Naive thymus-derived CD8-positive, alpha-beta T cell (primary cell): ENCODE data around the gene OR2AE1. TPM values are rescaled to one million over a fixed set of nuclear protein-coding genes. Genes with fewer than 3 reads are reported as not detected.
A peak's percentile ranks its signal among the peaks of the same experiment; 100 is the strongest.

Experiments used
- ATAC-seq, 2 donors: fragments of 150-1000 bp; cut with Tn5 transposase in 1 of 2; sonication (Bioruptor Pico), chemical (Tn5 transposase) in 1 of 2; 1 replicate in 1 of 2; 2 replicates in 1 of 2; pipeline ENCODE4 v1.10.0; 2021; ENCODE audit warnings: mild to moderate bottlenecking in 2 of 2, moderate library complexity in 2 of 2
- POLR2A ChIA-PET: fragments of 350-600 bp; sonication (Branson Sonifier 250); formaldehyde crosslinking; loops from one replicate; lab custom pipeline; 2021; ENCODE audit warnings: antibody characterized with exemption; lab: Charles Lee
- DNase-seq, 10 donors: peaks; one replicate each; pipeline versions ENCODE4 v3.0.0 to v3.0.0-alpha.2; 2020 to 2022
- H3K27ac Mint-ChIP-seq, 10 donors: one replicate each; pipeline ENCODE4 v1.8.0; 2020 to 2022; ENCODE audit warnings: mild to moderate bottlenecking in 10 of 10, mixed read lengths in 10 of 10, moderate library complexity in 4 of 10, inconsistent platforms in 1 of 10
- H3K27me3 Mint-ChIP-seq, 5 donors: one replicate each; pipeline ENCODE4 v1.8.0; 2021 to 2022; ENCODE audit warnings: mixed read lengths in 5 of 5
- H3K36me3 Mint-ChIP-seq, 3 donors: one replicate each; pipeline ENCODE4 v1.8.0; 2020 to 2022; ENCODE audit warnings: mixed read lengths in 3 of 3, mild to moderate bottlenecking in 2 of 3, inconsistent platforms in 1 of 3
- H3K4me1 Mint-ChIP-seq, 4 donors: one replicate each; pipeline ENCODE4 v1.8.0; 2021 to 2022; ENCODE audit warnings: mixed read lengths in 4 of 4
- H3K4me3 Mint-ChIP-seq, 10 donors: one replicate each; pipeline ENCODE4 v1.8.0; 2020 to 2022; ENCODE audit warnings: mild to moderate bottlenecking in 10 of 10, mixed read lengths in 10 of 10, moderate library complexity in 6 of 10, inconsistent platforms in 1 of 10
- H3K9me3 Mint-ChIP-seq, 9 donors: one replicate each; pipeline ENCODE4 v1.8.0; 2020 to 2022; ENCODE audit warnings: mixed read lengths in 9 of 9, mild to moderate bottlenecking in 3 of 9, inconsistent platforms in 1 of 9, moderate library complexity in 1 of 9
- polyA plus RNA-seq, 3 donors: library from polyadenylated mRNA; unstranded; fragments of 300-500 nt; fragmentation: Illumina TruSeq; gene quantifications; one replicate each; pipeline ENCODE4 v1.2.3, GENCODE V29; 2021
- total RNA-seq, 8 experiments: library from RNA in 2 of 8; stranded (reverse) in 2 of 8; gene quantifications; one replicate each; pipeline ENCODE4 v1.2.3 and lab custom pipeline; 2021 to 2026

The OR2AE1 gene
- total and polyA plus RNA-seq, 5 experiments from 2014 or later: 1.1 to 1.3 TPM; not detected in 3

DNA sequence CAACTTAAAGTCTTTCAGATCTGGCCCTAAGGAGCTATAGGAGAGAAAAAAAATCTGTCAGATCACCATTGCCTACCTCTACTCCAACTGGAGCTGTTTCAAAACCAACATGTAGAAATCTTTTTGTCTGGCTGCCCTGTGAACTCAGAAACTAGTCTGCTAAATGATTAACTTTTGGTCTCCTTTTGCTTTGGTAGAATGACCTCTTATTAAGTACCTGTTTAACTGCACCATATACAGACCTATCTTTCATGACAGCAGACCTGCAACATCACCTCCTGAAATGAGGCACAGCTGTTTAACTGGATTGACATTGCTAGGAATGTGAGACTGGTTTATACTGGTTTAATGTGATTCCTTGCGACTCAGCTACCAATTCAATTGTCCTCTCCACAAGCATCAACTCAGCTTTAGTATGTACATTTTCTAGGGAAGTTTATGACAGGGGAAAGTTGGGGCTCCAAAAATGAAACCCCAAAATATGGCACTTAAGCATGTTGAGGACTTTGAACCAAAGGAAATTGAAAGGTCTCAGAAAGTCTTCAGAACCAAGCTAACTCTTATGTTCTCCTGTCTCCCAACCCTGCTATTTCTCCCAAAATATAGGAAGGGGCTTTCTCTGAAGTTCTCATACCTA is 47.2 kb downstream of the OR2AE1 start:
- H3K9me3 Mint-ChIP-seq: no peaks in the 10 kb centered on the region
- peaks cover 0 to 13% (median 1%) of the 10 kb centered on the region in 5 donors for H3K27me3 Mint-ChIP-seq
- no peaks in the 10 kb centered on the region for H3K4me1 Mint-ChIP-seq
- no peak for DNase-seq
- H3K36me3 Mint-ChIP-seq: no peaks in the 10 kb centered on the region
- H3K4me3 Mint-ChIP-seq: no peak overlapping the region
- no peak overlapping the region for H3K27ac Mint-ChIP-seq
- POLR2A ChIA-PET: no interaction called here
- no peak for ATAC-seq

DNA sequence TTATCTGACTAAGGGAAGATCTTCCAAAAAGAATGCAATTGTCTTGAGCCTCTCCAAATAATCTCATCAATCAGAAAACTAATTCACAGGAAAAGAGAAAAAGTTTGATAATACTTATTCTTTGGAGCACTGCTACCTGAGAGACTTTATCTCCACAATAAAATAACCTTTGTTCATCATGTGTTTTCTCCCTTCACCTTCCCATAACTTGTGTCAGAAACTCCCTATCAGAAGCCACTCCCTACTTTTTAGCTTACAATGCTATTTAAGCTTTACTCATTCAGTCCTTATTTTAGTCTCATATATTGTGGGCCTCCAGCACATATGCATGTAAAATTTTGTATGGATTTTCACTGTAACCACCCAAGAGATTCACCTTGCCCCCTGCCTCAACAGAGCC is 48.0 kb downstream of the OR2AE1 start:
- POLR2A ChIA-PET: no interaction called here
- H3K27me3 Mint-ChIP-seq: peaks cover 0 to 13% (median 1%) of the 10 kb centered on the region in 5 donors
- no peak overlapping the region for H3K4me3 Mint-ChIP-seq
- H3K4me1 Mint-ChIP-seq: no peaks in the 10 kb centered on the region
- H3K27ac Mint-ChIP-seq: no peak overlapping the region
- no peaks in the 10 kb centered on the region for H3K9me3 Mint-ChIP-seq
- ATAC-seq (no peak), DNase-seq (no peak)
- no peaks in the 10 kb centered on the region for H3K36me3 Mint-ChIP-seq

DNA sequence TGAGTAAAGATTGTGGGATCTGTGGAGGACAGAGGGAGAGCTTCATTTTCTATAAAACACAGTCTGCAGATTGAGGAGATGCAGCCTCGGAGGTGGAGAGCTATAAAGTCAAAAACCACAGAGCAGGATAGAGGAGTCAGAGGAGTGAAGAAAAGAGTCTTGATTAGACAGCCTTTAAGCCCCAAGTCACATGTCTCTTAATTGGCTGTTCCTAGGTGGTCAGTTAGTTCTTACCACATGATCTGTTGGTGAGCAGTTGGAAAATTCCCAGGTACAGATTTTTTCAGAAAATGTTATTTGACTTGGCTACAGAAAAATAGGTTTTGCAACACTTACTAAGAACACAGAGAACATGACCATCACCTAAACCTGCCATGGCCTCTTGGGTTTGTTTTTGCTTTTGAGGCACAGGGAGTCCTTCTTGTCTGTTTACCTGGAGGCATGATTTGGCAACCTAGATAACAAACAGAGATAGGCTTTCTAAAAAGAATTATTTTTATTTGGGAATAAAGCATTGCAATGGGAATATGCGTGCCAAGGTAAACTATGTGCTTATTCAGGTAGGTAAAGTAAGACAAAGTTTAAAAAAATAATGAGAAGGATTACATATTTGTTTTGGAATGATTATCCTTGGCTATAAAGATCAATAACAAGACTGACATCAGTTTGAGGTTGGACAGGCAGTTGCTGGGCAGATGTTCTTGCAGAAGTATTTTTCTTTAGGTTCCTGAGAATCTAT is 49.6 kb downstream of the OR2AE1 start:
- POLR2A ChIA-PET: no interaction called here
- ATAC-seq (no peak), DNase-seq (no peak)
- Mint-ChIP-seq H3K27me3 (peaks cover 0 to 10% (median 0%) of the 10 kb centered on the region in 5 donors), H3K9me3 (no peaks in the 10 kb centered on the region), H3K4me3 (no peak overlapping the region), H3K36me3 (no peaks in the 10 kb centered on the region), H3K4me1 (no peaks in the 10 kb centered on the region), H3K27ac (peak overlapping the region in 1 of 10 donors; percentile 37)

Other genes with a start within 250 kb of the OR2AE1 start
- gene CYP3A5, start 197.0 kb downstream of the OR2AE1 start, total RNA-seq: under 1 TPM in 1 of 2 experiments, not detected in 1; 0.16 TPM
- gene CYP3A5, start 197.0 kb downstream of the OR2AE1 start, polyA plus RNA-seq: under 1 TPM; 0.14 to 0.41 (median 0.20) TPM
- not detected for gene CYP3A7, start 141.8 kb downstream of the OR2AE1 start, total RNA-seq
- gene CYP3A7, start 141.8 kb downstream of the OR2AE1 start, polyA plus RNA-seq: not detected
- gene CYP3A4, start 92.8 kb downstream of the OR2AE1 start, total RNA-seq: not detected
- gene CYP3A4, start 92.8 kb downstream of the OR2AE1 start, polyA plus RNA-seq: under 1 TPM in 1 of 3 donors, not detected in 2; 0.14 TPM
- gene CYP3A43, start 49.0 kb downstream of the OR2AE1 start, total RNA-seq: under 1 TPM in 1 of 2 experiments, not detected in 1; 0.44 TPM
- not detected for gene CYP3A43, start 49.0 kb downstream of the OR2AE1 start, polyA plus RNA-seq
- gene TRIM4, start 42.5 kb upstream of the OR2AE1 start, total RNA-seq: 10 to 100 TPM; 68.4 to 70.6 TPM
- 10 to 100 TPM; 22.2 to 32.2 (median 31.0) TPM for gene TRIM4, start 42.5 kb upstream of the OR2AE1 start, polyA plus RNA-seq
- gene GJC3, start 52.6 kb upstream of the OR2AE1 start, total RNA-seq: 1 to 10 TPM; 1.6 to 1.7 TPM
- gene GJC3, start 52.6 kb upstream of the OR2AE1 start, polyA plus RNA-seq: 1 to 10 TPM in 1 of 3 donors, under 1 TPM in 1, not detected in 1; 0.42 to 2.0 TPM
- not detected for gene AZGP1, start 99.0 kb upstream of the OR2AE1 start, total RNA-seq
- not detected for gene AZGP1, start 99.0 kb upstream of the OR2AE1 start, polyA plus RNA-seq
- 100 to 1,000 TPM; 104 to 108 TPM for gene ZKSCAN1, start 138.6 kb upstream of the OR2AE1 start, total RNA-seq
- gene ZKSCAN1, start 138.6 kb upstream of the OR2AE1 start, polyA plus RNA-seq: 10 to 100 TPM; 39.1 to 63.6 (median 47.1) TPM
- 10 to 100 TPM in 1 of 2 experiments, 1 to 10 TPM in 1; 8.3 to 10.5 TPM for gene ZSCAN21, start 172.7 kb upstream of the OR2AE1 start, total RNA-seq
- 10 to 100 TPM in 1 of 3 donors, 1 to 10 TPM in 2; 5.2 to 11.2 (median 8.2) TPM for gene ZSCAN21, start 172.7 kb upstream of the OR2AE1 start, polyA plus RNA-seq
- gene ZNF3, start 204.7 kb upstream of the OR2AE1 start, total RNA-seq: 10 to 100 TPM; 42.7 to 48.8 TPM
- gene ZNF3, start 204.7 kb upstream of the OR2AE1 start, polyA plus RNA-seq: 10 to 100 TPM; 17.4 to 28.4 (median 20.2) TPM
- 10 to 100 TPM; 72.0 to 80.2 TPM for gene COPS6, start 211.9 kb upstream of the OR2AE1 start, total RNA-seq
- 100 to 1,000 TPM; 107 to 145 (median 121) TPM for gene COPS6, start 211.9 kb upstream of the OR2AE1 start, polyA plus RNA-seq
- 100 to 1,000 TPM; 159 to 161 TPM for gene MCM7, start 224.4 kb upstream of the OR2AE1 start, total RNA-seq
- 10 to 100 TPM; 28.7 to 46.6 (median 40.1) TPM for gene MCM7, start 224.4 kb upstream of the OR2AE1 start, polyA plus RNA-seq
- 10 to 100 TPM in 1 of 2 experiments, 1 to 10 TPM in 1; 7.5 to 10.9 TPM for gene AP4M1, start 224.6 kb upstream of the OR2AE1 start, total RNA-seq
- gene AP4M1, start 224.6 kb upstream of the OR2AE1 start, polyA plus RNA-seq: 1 to 10 TPM; 1.7 to 3.6 (median 2.3) TPM
- gene TAF6, start 242.3 kb upstream of the OR2AE1 start, total RNA-seq: 10 to 100 TPM; 61.6 to 68.7 TPM
- 10 to 100 TPM; 21.3 to 39.0 (median 31.5) TPM for gene TAF6, start 242.3 kb upstream of the OR2AE1 start, polyA plus RNA-seq
- 10 to 100 TPM; 99.0 to 99.6 TPM for gene CNPY4, start 242.6 kb upstream of the OR2AE1 start, total RNA-seq
- 10 to 100 TPM; 19.8 to 23.5 (median 20.6) TPM for gene CNPY4, start 242.6 kb upstream of the OR2AE1 start, polyA plus RNA-seq
- gene MBLAC1, start 249.9 kb upstream of the OR2AE1 start, total RNA-seq: 1 to 10 TPM; 5.6 to 7.2 TPM
- 1 to 10 TPM; 2.1 to 2.3 (median 2.1) TPM for gene MBLAC1, start 249.9 kb upstream of the OR2AE1 start, polyA plus RNA-seq